Neuronal stem cell (in vitro differentiated cells): Measurements from ENCODE around the gene MAGEB1. TPM values are rescaled to one million over a fixed set of nuclear protein-coding genes. Genes with fewer than 3 reads are reported as not detected.

Source experiments
- DNase-seq: peaks from one replicate; pipeline ENCODE4 v3.0.0-alpha.2; 2013; ENCODE audit warnings: low spot score
- H2AFZ ChIP-seq: one replicate; pipeline ENCODE4 v1.6.1; 2013; ENCODE audit warnings: mild to moderate bottlenecking, low read length, inconsistent platforms
- H2AK5ac ChIP-seq: 2 replicates; pipeline ENCODE4 v1.6.1; 2013; ENCODE audit warnings: low read depth, mild to moderate bottlenecking, inconsistent platforms, low read length, moderate library complexity, mixed read lengths
- H2BK120ac ChIP-seq: 2 replicates; pipeline ENCODE4 v1.6.1; 2013; ENCODE audit warnings: low read depth, mild to moderate bottlenecking, inconsistent platforms, low read length, moderate library complexity, mixed read lengths
- H2BK12ac ChIP-seq: one replicate; pipeline ENCODE4 v1.6.1; 2013; ENCODE audit warnings: low read length, inconsistent platforms
- H2BK15ac ChIP-seq: 2 replicates; pipeline ENCODE4 v1.6.1; 2013; ENCODE audit warnings: mild to moderate bottlenecking, low read length, inconsistent platforms, mixed read lengths
- H2BK5ac ChIP-seq: one replicate; pipeline ENCODE4 v1.6.1; 2013; ENCODE audit warnings: inconsistent platforms, mild to moderate bottlenecking, low read length, moderate library complexity
- H3K14ac ChIP-seq: one replicate; pipeline ENCODE4 v1.6.1; 2013; ENCODE audit warnings: low read length, inconsistent platforms
- H3K18ac ChIP-seq: 2 replicates; pipeline ENCODE4 v1.6.1; 2013; ENCODE audit warnings: low read length, inconsistent platforms
- H3K23ac ChIP-seq: 2 replicates; pipeline ENCODE4 v1.6.1; 2013; ENCODE audit warnings: low read depth, mild to moderate bottlenecking, mixed read lengths, low read length, inconsistent platforms; ENCODE audit not compliant: poor library complexity
- H3K27ac ChIP-seq: replicated peaks from 3 replicates; pipeline ENCODE4 v1.5.1; 2013; ENCODE audit warnings: low read length, inconsistent platforms
- H3K27me3 ChIP-seq, 3 experiments: 2 replicates each; pipeline ENCODE4 v1.6.1; 2013; ENCODE audit warnings: low read length in 3 of 3, mild to moderate bottlenecking in 2 of 3, inconsistent platforms in 1 of 3, low read depth in 1 of 3, mixed read lengths in 1 of 3, moderate library complexity in 1 of 3; ENCODE audit not compliant: control insufficient read depth in 3 of 3, insufficient read depth in 3 of 3
- H3K36me3 ChIP-seq, 2 donors: replicated peaks in 1 of 2; 2 replicates each; pipeline ENCODE4 v1.6.1; 2013; ENCODE audit warnings: low read length in 2 of 2; ENCODE audit not compliant: control insufficient read depth in 2 of 2, insufficient read depth in 2 of 2
- H3K4ac ChIP-seq: 2 replicates; pipeline ENCODE4 v1.6.1; 2013; ENCODE audit warnings: inconsistent platforms, mild to moderate bottlenecking, low read length, moderate library complexity
- H3K4me1 ChIP-seq, 2 donors: 1 replicate in 1 of 2; 2 replicates in 1 of 2; pipeline ENCODE4 v1.6.1; 2013; ENCODE audit warnings: low read length in 2 of 2, low read depth in 1 of 2; ENCODE audit not compliant: control insufficient read depth in 2 of 2, insufficient read depth in 1 of 2
- H3K4me2 ChIP-seq: one replicate; pipeline ENCODE4 v1.6.1; 2013; ENCODE audit warnings: mild to moderate bottlenecking, low read length, inconsistent platforms; ENCODE audit not compliant: insufficient read depth, poor library complexity, severe bottlenecking
- H3K4me3 ChIP-seq, 2 donors: 2 replicates each; pipeline ENCODE4 v1.5.1; 2013; ENCODE audit warnings: low read length in 2 of 2, mild to moderate bottlenecking in 2 of 2, inconsistent platforms in 1 of 2, moderate library complexity in 1 of 2
- H3K79me1 ChIP-seq: one replicate; pipeline ENCODE4 v1.6.1; 2013; ENCODE audit warnings: low read depth, mild to moderate bottlenecking, inconsistent platforms, low read length, moderate library complexity
- H3K9ac ChIP-seq: one replicate; pipeline ENCODE4 v1.6.1; 2013; ENCODE audit warnings: mild to moderate bottlenecking, low read depth, low read length, inconsistent platforms; ENCODE audit not compliant: poor library complexity
- H3K9me3 ChIP-seq, 2 donors: replicated peaks in 1 of 2; 2 replicates each; pipeline versions ENCODE3 to v1.6.1; 2013; ENCODE audit warnings: low read length in 2 of 2, mild to moderate bottlenecking in 2 of 2, inconsistent platforms in 1 of 2, low read depth in 1 of 2, mixed read lengths in 1 of 2, moderate library complexity in 1 of 2; ENCODE audit not compliant: control insufficient read depth in 2 of 2, insufficient read depth in 1 of 2
- H4K8ac ChIP-seq: one replicate; pipeline ENCODE4 v1.6.1; 2013; ENCODE audit warnings: low read depth, mild to moderate bottlenecking, inconsistent platforms, low read length, moderate library complexity
- H4K91ac ChIP-seq: one replicate; pipeline ENCODE4 v1.6.1; 2013; ENCODE audit warnings: low read length, low read depth, mild to moderate bottlenecking, inconsistent platforms; ENCODE audit not compliant: poor library complexity
- WGBS, 2 donors: extraction: QIAGEN DNeasy Blood & Tissue Kit; methylation state at CpG; one replicate each; pipeline ENCODE4 v1.1.7; 2013; ENCODE audit warnings: missing lambda C conversion rate in 2 of 2, mixed read lengths in 1 of 2; ENCODE audit not compliant: insufficient read length in 2 of 2, insufficient replicate concordance in 1 of 2; ENCODE audit errors: extremely low coverage in 2 of 2; 5-methylcytosine and 5-hydroxymethylcytosine counted together
- polyA plus RNA-seq, 2 experiments: library from polyadenylated mRNA; stranded (reverse); fragments of 200-250 nt; gene quantifications; one replicate each; pipeline ENCODE4 v1.2.3, GENCODE V29; 2013

Gene MAGEB1, protein sequence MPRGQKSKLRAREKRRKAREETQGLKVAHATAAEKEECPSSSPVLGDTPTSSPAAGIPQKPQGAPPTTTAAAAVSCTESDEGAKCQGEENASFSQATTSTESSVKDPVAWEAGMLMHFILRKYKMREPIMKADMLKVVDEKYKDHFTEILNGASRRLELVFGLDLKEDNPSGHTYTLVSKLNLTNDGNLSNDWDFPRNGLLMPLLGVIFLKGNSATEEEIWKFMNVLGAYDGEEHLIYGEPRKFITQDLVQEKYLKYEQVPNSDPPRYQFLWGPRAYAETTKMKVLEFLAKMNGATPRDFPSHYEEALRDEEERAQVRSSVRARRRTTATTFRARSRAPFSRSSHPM
- not detected for polyA plus RNA-seq (2013, experiment 1 of 2)
- not detected for polyA plus RNA-seq (2013, experiment 2 of 2)

DNA sequence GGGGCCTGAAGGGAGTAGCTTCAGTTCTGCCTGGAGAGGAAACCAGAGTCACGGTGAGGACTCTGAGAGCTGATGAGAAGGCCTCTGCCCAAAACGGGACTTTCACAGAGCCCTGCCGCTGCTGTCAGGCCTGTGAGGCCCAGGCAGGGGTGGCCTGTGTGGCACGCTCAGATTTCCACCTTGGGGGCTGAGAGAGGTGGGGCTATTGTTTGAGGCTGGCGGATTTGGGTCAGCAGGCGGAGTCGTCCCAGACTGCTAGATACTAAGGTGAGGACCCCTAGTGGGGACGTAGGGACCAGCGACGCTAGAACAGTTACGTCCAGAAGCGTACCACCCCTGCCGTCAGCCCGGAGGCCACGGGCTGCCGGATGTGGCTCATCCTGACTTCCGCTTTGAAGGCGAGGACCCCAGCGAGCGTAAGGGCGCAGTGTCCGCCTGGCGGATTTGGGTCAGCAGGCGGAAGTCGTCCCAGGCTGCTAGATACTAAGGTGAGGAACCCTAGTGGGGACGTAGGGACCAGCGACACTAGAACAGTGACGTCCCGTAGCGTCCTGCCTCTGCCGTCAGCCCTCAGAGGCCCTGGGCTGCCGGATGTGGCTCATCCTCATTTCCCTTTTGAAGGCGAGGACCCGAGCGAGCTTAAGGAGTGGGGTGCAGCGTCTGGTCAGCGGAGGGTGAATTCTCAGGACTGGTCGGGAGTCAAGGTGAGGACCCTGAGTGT lies at the start of gene MAGEB1:
TSS of gene MAGEB1 (plus strand) at position 378 of the 721 bp plus-strand sequence. CDS start 3,348 bp downstream, outside the sequence.
- no peaks in the 10 kb centered on the region for H3K9me3 ChIP-seq
- no peaks in the 10 kb centered on the region for H3K27me3 ChIP-seq
- H3K4me3 ChIP-seq, result no peak within 1 kb of the TSS
- no peak within 1 kb of the TSS for H3K27ac ChIP-seq
- no peak within 1 kb of the TSS for H4K8ac ChIP-seq
- no peaks in the 10 kb centered on the region for H3K79me1 ChIP-seq
- H3K4me2 ChIP-seq, result no peak within 1 kb of the TSS
- no peak within 1 kb of the TSS for H2BK12ac ChIP-seq
- H3K18ac ChIP-seq, result no peak within 1 kb of the TSS
- no peak within 1 kb of the TSS for H3K4ac ChIP-seq
- H2BK120ac ChIP-seq, result no peak within 1 kb of the TSS
- no peaks in the 10 kb centered on the region for H3K36me3 ChIP-seq
- no CpG with 5 or more reads among the region's 38 CpGs for WGBS, 2 donors
- no peak within 1 kb of the TSS for H3K23ac ChIP-seq
- no peak for DNase-seq
- H3K4me1 ChIP-seq, result no peaks in the 10 kb centered on the region
- no peak within 1 kb of the TSS for H2AK5ac ChIP-seq
- no peak within 1 kb of the TSS for H3K9ac ChIP-seq
- H2BK15ac ChIP-seq, result no peak within 1 kb of the TSS
- H3K14ac ChIP-seq, result no peak within 1 kb of the TSS
- no peak within 1 kb of the TSS for H2BK5ac ChIP-seq
- H4K91ac ChIP-seq, result no peak within 1 kb of the TSS
- no peak within 1 kb of the TSS for H2AFZ ChIP-seq

DNA sequence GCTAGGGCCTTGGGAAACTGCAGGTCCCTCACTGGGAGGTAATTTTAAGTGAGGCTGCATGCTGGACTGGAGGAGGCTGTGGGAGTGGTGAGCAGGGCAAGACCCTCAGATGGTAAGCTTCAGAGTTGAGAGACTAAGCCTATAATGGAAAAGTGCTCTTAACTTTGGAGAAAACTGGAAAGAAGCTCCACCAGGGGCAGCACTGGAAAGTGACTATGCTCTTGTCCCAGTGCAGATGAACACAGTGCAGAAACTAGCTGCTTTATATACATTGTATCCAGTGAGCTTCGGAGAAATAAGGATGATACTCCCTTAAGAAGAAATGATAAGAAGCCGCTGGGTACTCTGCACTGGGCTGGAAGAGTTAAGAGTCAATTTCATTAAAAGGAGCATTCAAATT lies 34.8 kb upstream of the MAGEB1 start:
- no peaks in the 10 kb centered on the region for H3K79me1 ChIP-seq
- H4K8ac ChIP-seq, result no peak overlapping the region
- no peak for DNase-seq
- H2BK120ac ChIP-seq, result no peak overlapping the region
- no peak overlapping the region for H3K18ac ChIP-seq
- no peak overlapping the region for H3K9ac ChIP-seq
- no peak overlapping the region for H2BK15ac ChIP-seq
- H3K4ac ChIP-seq, result no peak overlapping the region
- H3K4me3 ChIP-seq, result no peak overlapping the region
- no peaks in the 10 kb centered on the region for H3K36me3 ChIP-seq
- H3K4me1 ChIP-seq, result no peaks in the 10 kb centered on the region
- no peak overlapping the region for H3K4me2 ChIP-seq
- H3K27me3 ChIP-seq, result no peaks in the 10 kb centered on the region
- H4K91ac ChIP-seq, result no peak overlapping the region
- H2BK5ac ChIP-seq, result no peak overlapping the region
- no peak overlapping the region for H3K27ac ChIP-seq
- H2BK12ac ChIP-seq, result no peak overlapping the region
- no peak overlapping the region for H3K23ac ChIP-seq
- no CpG with 5 or more reads among the region's 2 CpGs for WGBS, 2 donors
- no peak overlapping the region for H2AFZ ChIP-seq
- H3K9me3 ChIP-seq, result no peaks in the 10 kb centered on the region
- H3K14ac ChIP-seq, result no peak overlapping the region
- no peak overlapping the region for H2AK5ac ChIP-seq

DNA sequence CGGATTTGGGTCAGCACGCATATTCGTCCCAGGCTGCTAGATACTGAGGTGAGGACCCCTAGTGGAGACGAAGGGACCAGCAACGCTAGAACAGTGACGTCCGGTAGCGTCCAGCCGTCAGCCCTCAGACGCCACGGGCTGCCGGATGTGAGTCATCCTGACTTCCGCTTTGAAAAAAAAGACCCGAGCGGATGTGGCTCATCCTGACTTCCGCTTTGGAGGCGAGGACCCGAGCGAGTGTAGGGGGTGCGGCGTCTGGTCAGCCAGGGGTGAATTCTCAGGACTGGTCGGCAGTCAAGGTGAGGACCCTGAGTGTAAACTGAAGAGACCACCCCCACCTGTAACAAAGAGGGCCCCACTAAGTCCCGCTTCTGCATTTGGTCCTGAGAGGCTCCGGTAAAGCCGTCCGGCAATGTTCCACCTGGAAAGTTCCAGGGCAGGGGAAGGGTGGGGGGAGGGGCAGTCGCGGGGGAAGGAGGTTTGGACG lies 31.5 kb upstream of the MAGEB1 start, which contains the start of gene MAGEB2:
TSS of gene MAGEB2 (plus strand) at position 207 of the 487 bp plus-strand sequence. CDS start 3,018 bp downstream, outside the sequence.
- H4K8ac ChIP-seq, result no peak within 1 kb of the TSS
- H3K27me3 ChIP-seq, result no peaks in the 10 kb centered on the region
- H3K4me2 ChIP-seq, result no peak within 1 kb of the TSS
- H3K4ac ChIP-seq, result no peak within 1 kb of the TSS
- no peak within 1 kb of the TSS for H4K91ac ChIP-seq
- H3K4me3 ChIP-seq, result no peak within 1 kb of the TSS
- H2BK15ac ChIP-seq, result no peak within 1 kb of the TSS
- no peak within 1 kb of the TSS for H2BK12ac ChIP-seq
- no peak for DNase-seq
- no peaks in the 10 kb centered on the region for H3K9me3 ChIP-seq
- H3K14ac ChIP-seq, result no peak within 1 kb of the TSS
- H2BK120ac ChIP-seq, result no peak within 1 kb of the TSS
- H2BK5ac ChIP-seq, result no peak within 1 kb of the TSS
- no peak within 1 kb of the TSS for H3K9ac ChIP-seq
- H3K23ac ChIP-seq, result no peak within 1 kb of the TSS
- H3K79me1 ChIP-seq, result no peaks in the 10 kb centered on the region
- H2AK5ac ChIP-seq, result no peak within 1 kb of the TSS
- WGBS, 2 donors, result no CpG with 5 or more reads among the region's 29 CpGs
- H3K27ac ChIP-seq, result no peak within 1 kb of the TSS
- no peak within 1 kb of the TSS for H3K18ac ChIP-seq
- H3K4me1 ChIP-seq, result no peaks in the 10 kb centered on the region
- H3K36me3 ChIP-seq, result no peaks in the 10 kb centered on the region
- no peak within 1 kb of the TSS for H2AFZ ChIP-seq

DNA sequence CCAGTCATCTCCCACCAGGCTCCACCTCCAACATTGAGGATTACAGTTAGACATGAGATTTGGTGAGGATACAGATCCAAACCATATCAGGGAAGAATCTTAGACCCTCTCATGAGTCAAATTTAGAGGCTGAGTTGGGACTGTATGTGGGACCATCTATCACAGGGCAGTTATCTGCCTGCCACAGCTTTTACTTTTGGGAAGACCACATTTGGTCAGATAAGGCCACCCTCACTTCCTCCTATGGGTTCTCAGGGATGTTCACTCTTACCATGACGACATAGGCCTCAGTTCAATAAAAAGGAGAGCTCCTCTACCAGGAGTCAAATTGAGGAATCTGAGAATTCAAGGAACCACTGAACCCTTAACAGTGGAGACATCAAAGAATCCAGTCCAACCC lies 29.5 kb upstream of the MAGEB1 start:
- H3K9me3 ChIP-seq, result no peaks in the 10 kb centered on the region
- H3K4me1 ChIP-seq, result no peaks in the 10 kb centered on the region
- no peak overlapping the region for H3K18ac ChIP-seq
- no peak overlapping the region for H2AK5ac ChIP-seq
- H3K36me3 ChIP-seq, result no peaks in the 10 kb centered on the region
- H4K8ac ChIP-seq, result no peak overlapping the region
- no peaks in the 10 kb centered on the region for H3K79me1 ChIP-seq
- H3K23ac ChIP-seq, result no peak overlapping the region
- no peak overlapping the region for H3K4ac ChIP-seq
- H3K4me2 ChIP-seq, result no peak overlapping the region
- H2BK5ac ChIP-seq, result no peak overlapping the region
- H3K27me3 ChIP-seq, result no peaks in the 10 kb centered on the region
- H2AFZ ChIP-seq, result no peak overlapping the region
- H3K4me3 ChIP-seq, result no peak overlapping the region
- no peak for DNase-seq
- whole genome bisulfite sequencing, 2 donors, result no CpG with 5 or more reads among the region's 1 CpG
- no peak overlapping the region for H4K91ac ChIP-seq
- H3K27ac ChIP-seq, result no peak overlapping the region
- H3K9ac ChIP-seq, result no peak overlapping the region
- no peak overlapping the region for H3K14ac ChIP-seq
- no peak overlapping the region for H2BK120ac ChIP-seq
- H2BK15ac ChIP-seq, result no peak overlapping the region
- no peak overlapping the region for H2BK12ac ChIP-seq
